Right lobe of liver (tissue), 4 donors: ENCODE data around the gene ECT2.

ENCODE experiments used
- CTCF ChIP-seq, 4 donors: fragments of 200-600 bp in 3 of 4; fragments of 450-650 bp in 1 of 4; IDR thresholded peaks; one replicate each; pipeline versions ENCODE4 v1.5.1 to v1.8.0; 2016 to 2022; ENCODE audit warnings: antibody characterized with exemption in 4 of 4, mild to moderate bottlenecking in 2 of 4
- POLR2A ChIP-seq: fragments of 450-650 bp; IDR thresholded peaks from one replicate; pipeline ENCODE4 v1.6.1; 2017; ENCODE audit warnings: antibody characterized with exemption, mild to moderate bottlenecking
- donor health status: DM: no; HTN: no; CAD: no.
- donor health status: DM: no; HTN: no; CAD: no.
- donor health status: DM: no; HTN: yes; CAD: no.

GRCh38 chr3:172750069-172750367, 508 bp upstream of the ECT2 start:
- no peak for TF ChIP-seq CTCF (IDR thresholded peaks at IDR 0.05)
- no peak for TF ChIP-seq POLR2A
